HG02610 (cell line): Measurements from ENCODE around the gene ADAMTS18.
"Not testable (repeated sequence)": the region's sequence is repeated elsewhere in the genome, so short reads cannot be mapped to it uniquely, and the experiment has no call there.

Experiments used
- ATAC-seq: cut with Tn5 transposase; IDR thresholded peaks from one replicate; pipeline ENCODE4 v1.9.1; 2021; ENCODE audit warnings: mild to moderate bottlenecking, moderate library complexity; ENCODE audit not compliant: unreplicated experiment

ADAMTS18 gene

DNA sequence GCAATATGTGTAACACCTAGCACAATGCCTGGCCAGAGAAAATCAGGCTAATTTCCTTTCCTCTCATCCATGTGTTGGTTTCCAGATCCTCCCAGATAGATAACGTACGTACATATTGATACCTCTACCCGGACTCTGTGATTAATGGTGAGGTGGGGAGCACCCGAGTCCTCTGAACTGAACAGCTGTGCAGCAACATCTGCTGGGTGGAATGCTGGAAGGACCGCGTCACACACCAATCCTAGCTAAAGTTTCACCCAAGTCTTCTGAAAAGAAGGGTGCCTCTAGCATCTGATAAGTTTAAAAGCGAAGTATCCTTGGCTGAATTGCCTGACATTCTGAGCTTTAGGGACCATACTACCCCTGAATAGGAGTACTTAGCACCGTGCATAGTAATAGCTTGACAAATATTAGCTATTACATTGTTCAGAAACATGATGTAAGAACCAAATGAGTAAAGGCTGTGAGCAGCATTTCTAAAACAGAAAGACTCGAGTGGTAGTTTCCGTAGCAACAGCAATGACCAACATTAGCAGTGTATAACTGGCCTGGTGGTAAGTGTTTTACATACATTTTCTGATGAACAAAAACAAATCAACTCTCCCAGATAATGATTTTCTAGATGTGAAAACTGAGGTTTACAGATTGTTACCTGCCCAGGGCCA, 144.3 kb downstream of the ADAMTS18 start:
- ATAC-seq = no peak

DNA sequence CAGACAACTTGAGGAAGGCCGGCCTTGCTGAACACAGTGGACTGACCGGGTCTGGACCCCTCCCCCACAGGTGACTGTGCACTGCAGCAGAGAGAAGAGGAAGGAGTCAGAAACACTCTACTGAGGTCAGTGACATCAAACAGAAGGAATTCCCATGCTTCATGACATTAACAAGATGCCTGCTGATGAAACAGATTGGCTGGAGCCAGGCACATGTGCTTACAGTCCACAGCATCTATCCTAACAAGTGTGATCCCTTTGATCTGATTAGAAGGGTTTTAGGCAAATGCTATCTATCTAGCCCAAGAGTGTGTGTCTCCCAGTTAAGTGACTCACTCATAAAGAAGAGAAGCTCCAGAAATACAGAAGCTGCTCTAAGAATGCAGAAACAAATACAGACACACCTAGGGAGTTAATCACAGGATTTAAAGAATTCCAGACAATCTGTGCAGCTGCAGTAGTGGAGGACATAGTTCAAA, 145.5 kb downstream of the ADAMTS18 start:
- ATAC-seq = no peak

DNA sequence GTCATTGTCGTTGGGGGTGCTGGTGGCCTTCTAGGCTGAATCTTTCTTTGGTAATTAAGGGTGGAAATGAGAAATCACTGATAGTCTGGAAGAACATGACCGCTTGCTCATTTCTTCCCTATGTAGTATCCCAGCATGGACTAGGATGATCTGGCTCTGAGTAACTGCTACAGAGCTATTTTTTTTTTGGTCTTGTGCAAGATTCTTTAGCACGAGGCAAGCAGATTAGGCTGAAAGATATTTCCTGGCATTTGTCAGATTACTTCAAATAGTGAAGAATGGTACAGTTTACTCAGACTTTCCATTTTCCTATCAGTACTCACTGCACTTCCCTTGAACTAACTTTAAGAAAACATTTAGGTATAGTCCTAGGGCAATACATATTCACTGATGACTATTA, 146.6 kb downstream of the ADAMTS18 start:
- ATAC-seq = no peak

DNA sequence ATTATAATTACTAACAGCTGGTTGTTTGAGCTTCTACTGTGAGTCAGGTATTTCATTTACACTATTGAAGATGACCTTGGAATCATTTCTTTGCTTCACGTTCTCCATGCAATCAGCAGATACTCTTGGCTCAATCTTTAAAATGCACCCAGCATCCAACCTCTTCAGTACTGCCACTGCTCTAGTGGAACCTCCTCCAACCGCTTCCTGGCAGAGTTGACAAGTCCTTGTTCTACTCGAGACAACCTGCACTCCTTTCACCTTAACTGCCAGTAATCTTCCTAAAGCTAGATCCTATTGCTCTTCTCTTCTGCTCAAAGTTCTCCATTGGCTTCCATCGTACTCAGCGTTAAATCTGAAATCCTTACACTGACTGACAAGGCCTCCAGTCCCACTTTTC, 149.2 kb downstream of the ADAMTS18 start:
- ATAC-seq = no peak

DNA sequence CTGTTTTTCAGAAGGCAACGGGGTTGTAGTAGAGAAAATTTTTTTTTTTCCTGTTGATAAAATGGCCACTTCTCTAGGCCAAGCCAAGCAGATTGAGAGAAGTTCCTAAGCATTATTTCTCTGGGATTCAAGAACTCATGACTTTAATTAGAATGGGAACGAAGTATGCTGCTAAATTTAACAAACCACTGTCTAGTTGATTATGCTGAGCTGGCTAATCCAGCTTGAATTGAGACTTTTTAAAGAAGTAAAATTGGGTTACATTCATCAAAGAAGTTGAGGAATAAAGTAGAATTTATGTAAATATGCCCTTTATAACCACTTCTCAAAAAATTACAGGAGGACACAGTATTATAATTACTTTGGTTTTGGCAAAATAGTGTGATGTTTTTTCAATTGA, 152.5 kb downstream of the ADAMTS18 start:
- ATAC-seq = no peak

DNA sequence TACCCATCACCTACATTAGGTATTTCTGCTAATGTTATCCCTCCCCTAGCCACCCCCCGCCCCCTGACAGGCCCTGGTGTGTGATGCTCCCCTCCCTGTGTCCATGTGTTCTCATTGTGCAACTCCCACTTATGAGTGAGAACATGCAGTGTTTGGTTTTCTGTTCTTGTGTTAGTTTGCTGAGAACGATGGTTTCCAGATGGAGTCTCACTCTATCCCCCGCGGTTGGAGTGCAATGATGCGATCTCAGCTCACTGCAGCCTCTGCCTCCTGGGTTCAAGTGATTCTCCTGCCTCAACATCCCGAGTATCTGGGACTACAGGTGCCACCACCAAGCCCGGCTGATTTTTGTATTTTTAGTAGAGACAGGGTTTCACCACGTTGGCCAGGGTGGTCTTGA, 155.5 kb downstream of the ADAMTS18 start:
- ATAC-seq = not testable (repeated sequence)

DNA sequence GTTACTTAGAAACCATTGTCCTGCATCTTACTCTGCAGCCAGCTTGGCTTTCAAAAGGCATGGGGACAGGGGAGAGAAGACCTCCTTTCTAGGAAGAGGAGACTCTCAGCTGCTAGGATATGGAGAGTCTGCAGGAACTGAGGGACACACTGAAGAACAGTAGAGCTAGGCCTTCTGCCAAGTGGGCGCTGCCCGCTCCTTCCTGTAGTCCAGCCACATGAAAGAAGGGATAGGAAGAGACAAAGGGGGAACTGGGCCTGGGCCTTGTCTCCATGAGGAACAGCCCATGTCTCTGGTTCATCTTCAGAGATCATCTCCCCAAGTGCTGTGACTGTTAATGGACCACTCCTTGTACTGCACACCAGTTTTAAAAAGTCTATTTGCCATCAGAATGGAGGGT, 157.3 kb downstream of the ADAMTS18 start:
- no peak for ATAC-seq

DNA sequence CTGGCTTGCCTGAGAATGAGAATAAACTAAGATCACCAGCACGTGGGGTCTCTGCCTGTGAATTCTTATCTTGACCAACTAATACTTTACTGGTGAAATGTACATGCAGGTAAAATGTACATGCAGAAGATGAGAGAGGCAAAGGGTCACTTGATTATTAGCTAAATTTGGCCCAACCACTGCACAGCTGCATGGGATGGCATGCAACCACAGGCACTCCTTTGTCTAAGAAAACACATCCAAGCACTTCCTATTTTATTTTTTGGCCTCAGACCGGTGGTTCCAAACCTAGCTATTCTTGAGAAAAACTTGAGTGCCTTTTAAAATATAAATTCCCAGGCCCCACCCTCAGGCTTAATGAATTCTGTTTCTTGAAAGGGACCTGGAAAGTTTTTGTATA, 157.7 kb downstream of the ADAMTS18 start:
- no peak for ATAC-seq

DNA sequence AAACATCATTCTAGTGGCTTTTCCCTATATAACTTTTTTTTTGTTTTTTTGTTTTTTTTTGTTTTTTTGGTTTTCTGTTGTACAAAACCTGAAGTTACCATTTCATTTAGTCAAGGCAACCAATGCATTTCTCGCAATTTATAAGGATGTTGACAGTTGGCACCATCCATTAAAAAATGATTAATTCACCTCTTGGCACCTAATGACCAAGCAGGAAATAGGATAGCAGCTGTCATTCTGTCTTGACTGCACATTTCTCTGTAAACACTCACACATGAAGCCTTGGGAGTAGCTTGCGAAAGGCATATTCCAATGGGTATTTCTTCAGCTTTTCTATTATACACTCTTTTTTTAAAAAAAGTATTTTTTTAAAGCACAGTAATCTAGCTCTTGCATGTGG, 158.2 kb downstream of the ADAMTS18 start:
- no peak for ATAC-seq

DNA sequence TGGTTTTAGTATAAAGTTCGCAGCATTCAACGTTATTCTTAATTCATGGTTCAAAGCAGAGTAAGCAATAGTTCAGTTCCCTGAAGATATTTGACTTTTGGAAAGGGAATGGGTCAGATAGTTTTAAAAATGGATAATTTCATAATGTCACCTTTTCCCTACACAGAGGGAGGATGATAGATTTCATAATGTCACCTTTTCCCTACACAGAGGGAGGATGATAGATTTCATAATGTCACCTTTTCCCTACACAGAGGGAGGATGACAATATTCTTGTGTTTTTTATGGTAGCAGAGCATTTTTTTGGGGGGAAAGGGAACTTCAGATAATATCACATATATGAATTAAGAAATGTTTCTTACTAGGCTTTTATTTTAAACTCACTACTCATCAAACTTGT, 159.5 kb downstream of the ADAMTS18 start:
- not testable (repeated sequence) for ATAC-seq

DNA sequence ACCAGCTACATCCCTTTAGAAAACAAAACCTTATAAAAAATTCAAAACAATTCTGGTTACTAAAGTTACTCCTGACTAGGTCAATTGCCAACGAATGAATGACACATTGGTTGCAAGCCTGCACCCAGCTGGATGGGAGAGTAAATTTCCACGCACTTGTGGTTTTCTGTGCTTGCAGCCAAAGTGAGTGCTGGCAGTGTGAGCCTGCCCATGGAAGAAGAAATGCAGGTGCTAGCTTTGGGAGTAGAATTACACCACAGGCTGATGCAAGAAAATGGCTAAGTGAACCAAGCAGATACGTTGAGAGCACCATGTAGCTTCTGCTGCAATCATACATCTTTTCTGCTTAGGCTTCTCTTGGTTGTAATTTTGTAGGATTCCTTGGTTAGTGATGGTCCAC, 161.0 kb downstream of the ADAMTS18 start:
- ATAC-seq = no peak

DNA sequence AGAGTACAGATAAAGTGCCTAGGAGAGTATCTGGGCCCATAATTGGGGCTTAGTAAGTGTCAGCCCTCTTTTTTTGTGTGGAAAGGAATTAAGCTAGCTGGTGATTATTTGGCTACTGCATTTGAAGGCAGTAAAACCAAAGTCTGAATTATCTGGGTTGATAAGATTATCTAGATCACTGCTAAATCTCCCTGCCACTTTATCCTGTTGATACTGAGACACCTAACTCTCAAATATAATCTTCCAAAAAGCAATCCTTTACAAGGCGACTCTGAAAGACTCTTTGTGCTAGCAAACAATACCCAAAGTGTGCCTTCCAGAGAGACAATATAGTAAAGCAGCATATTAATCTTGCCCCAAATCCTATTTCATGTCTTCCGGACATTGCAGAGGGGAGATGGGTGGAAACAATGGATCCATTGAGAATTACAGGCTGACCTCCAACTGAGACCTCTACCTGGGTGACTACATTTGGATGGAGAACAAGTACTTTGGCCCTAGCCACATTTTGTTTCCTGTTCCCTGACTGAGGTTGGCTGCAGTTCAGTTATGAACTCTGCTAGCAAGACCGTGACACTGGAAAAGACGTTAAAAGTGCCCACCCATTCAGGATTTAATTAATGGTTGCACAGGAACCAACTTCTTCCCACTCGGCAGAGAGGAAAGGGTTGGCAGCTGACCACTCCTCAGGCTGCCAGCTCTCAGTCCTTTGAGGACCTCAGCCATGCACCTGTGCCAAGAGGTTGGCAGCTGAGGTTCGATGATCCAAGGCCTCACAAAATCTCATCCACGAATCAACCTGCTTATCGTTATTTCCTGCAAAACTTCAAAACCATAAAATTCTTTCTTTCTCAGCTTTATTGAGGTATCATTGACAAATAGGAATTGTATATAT, 163.1 kb downstream of the ADAMTS18 start:
- ATAC-seq = no peak

DNA sequence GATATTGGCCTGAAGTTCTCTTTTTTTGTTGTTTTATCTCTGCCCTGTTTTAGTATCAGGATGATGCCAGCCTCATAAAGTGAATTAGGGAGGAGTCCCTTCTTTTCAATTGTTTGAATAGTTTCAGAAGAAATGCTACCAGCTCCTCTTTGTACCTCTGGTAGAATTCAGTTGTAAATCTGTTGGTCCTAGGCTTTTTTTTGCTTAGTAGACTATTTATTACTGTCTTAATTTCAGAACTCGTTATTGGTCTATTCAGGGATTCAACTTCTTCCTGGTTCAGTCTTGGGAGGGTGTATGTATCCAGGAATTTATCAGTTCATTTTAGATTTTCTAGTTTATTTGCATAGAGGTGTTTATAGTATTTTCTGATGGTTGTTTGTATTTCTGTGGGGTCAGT, 168.6 kb downstream of the ADAMTS18 start:
- not testable (repeated sequence) for ATAC-seq

DNA sequence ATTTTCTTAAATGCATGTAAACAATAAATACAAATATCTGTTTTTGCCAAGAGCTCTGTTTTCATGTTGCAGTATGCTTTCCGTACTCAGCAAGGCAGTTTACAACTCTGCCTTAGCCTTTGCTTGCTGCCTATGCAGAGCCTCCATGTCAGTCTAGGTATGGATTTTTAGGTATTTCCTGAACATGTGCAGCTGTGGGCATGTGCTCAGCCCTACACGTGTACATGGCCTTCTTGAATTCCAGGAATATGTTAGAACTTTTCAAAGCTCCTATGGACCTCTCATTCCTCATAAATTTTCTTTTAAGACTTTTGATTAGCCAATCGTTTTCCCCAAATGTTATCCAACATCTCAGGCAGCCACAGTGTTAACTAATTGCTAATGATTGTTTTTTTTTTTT, 171.9 kb downstream of the ADAMTS18 start:
- ATAC-seq = no peak

DNA sequence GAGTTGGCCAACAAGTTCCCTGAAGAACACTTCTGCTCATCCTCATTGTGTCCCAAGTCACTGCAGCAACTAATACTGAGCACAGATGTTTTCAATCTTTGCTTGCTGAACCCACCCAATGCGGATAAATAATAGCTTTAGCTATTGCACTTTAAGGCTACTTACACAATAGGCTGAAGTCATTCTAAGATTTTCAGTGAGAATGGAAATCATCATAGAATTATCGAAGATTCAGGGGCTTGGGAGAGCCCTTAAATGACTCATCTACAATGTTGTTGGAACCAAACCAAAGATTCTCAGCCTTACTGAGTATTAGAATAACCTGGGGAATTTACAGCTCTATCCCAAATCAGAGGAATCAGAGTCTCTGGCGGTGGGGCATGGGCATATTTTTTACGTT, 184.4 kb downstream of the ADAMTS18 start:
- ATAC-seq = no peak

DNA sequence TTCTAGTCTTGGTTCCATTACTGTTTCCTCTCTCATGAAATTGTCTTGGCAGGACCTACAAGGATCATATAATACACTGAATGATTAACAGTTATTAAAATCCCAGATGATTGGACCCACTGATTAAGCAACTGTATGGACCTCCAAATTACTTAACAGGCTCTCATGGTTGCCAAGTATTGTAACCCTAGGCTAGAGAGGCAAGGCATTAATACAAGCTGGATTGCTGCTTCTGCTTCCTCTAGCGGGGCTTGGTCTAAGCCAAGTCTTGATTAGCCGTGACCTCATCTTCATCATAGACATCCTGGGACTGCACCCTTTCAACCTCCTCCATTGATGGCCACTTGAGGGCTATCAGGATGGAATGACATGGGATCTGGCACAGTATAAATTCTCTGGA, 188.7 kb downstream of the ADAMTS18 start:
- ATAC-seq = no peak

DNA sequence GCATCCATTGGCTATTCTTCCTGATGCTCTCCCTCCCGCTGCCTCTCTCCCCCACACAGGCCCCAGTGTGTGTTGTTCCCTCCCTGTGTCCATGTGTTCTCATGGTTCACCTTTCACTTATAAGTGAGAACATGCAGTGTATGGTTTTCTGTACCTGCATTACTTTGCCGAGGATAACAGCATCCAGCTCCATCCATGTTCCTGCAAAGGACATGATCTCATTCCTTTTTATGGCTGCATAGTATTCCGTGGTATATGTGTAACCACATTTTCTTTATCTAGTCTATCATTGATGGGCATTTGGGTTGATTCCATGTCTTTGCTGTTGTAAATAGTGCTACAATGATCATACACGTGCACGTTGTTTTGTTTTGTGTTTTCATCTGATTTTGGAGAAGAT, 192.4 kb downstream of the ADAMTS18 start:
- not testable (repeated sequence) for ATAC-seq

DNA sequence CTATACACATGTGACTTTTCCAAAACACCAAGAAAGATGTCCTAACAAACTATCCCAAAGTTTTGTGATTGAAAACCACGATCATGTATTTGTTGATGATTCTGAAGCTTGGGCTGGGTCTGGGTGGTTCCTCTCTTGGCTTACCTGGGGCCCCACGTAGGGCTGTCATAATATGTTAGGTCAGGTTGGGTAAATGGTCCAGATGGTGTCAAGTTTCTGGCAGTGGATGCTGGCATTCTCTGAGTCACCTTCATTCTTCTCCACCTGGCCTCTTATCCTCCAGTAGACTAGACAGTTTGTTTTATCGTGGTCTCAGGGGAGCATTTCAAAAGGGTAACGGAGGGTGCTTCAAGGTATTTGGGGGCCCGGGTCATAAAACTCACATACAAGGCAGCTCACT, 196.2 kb downstream of the ADAMTS18 start:
- no peak for ATAC-seq

DNA sequence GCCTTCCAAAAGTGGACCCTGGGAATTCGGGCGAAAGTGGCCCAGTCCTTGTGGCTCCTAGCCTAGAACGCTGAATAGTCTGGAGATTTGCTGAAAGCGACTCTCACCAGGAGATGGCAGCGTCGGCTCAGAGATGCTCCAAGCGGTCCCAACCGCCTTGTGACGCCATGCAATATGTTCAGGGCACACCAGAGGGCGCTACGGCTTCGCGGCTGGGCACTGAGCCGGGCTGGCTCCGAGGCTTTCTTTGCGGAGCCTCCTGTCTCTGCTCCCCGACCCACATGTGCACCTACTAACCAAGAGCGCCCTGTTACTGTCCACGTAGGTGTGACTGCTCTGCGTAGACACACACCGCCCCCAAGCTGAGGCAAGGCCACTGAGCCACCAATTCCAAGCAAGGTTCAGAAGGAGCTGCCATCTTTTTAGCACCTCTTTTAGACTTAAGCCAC, 198.7 kb downstream of the ADAMTS18 start:
- peak; percentile 97 for ATAC-seq

DNA sequence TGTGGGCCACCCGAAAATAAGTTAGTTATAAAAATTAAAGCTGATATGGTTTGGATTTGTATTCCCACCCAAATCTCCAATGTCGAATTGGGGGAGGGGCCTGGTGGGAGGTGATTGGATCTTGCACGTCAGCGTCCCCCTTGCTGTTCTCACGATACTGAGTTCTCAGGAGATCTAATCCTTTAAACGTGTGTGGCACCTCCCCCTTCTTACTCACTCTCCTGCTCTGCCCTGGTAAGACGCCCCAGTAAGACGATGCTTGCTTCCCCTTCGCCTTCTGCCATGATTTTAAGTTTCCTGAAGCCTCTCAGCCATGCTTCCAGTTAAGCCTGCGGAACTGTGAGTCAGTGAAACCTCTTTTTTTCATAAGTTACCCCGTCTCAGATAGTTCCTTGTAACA, 200.2 kb downstream of the ADAMTS18 start:
- no peak for ATAC-seq

DNA sequence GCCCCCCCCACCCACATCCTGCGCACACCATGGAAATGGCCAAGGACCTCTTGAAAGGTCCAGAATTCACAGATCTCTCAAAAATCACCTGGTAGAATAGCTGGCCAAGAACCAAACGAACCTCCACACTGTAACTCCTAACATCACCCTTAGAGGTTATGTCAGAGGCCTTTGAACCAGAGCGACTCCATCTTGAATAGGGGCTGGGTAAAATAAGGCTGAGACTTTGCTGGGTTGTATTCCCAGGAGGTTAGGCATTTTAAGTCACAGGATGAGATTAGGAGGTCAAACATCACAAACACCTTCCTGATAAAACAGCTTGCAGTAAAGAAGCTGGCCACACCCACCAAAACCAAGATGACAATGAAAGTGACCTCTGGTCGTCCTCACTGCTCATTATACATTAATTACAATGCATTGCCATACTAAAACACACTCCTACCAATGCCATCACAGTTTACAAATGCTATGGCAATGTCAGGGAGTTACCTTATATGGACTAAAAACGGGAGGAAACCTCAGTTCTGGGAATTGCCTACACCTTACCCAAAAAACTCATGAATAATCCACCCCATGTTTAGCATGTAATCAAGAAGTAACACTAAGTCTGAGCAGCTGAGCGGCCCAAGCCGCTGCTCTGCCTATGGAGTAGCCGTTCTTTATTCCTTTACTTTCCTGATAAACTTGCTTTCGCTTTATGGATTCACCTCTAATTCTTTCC, 200.9 kb downstream of the ADAMTS18 start:
- ATAC-seq = no peak
